Right ventricle myocardium inferior (tissue), 1 donor: ENCODE results near the gene FKBP10. TPM values are rescaled to one million over a fixed set of nuclear protein-coding genes. Genes with fewer than 3 reads are reported as not detected.

ENCODE experiments used
- ATAC-seq: fragments of 200-7000 bp; cut with Tn5 transposase; one replicate; pipeline ENCODE4 v1.9.1; 2020; ENCODE audit warnings: mild to moderate bottlenecking, moderate library complexity
- DNase-seq: peaks from one replicate; pipeline ENCODE4 v3.0.0; 2021; ENCODE audit errors: missing footprints
- intact Hi-C: fragments of 100-400 bp; cut with DNase I; formaldehyde crosslinking; loops from one replicate; pipeline ENCODE4 v1.11.0; 2022
- total RNA-seq: library from RNA; stranded (reverse); fragmentation: NEBNext Ultra II Directional; extraction: Animal tissue kit (Norgen Biotek cat#: 25700); gene quantifications from one replicate; pipeline ENCODE4 v1.2.1, GENCODE V29; 2021
- donor health status: DM: no; HTN: yes; CAD: no; lungs with severe emphysema.

The FKBP10 gene
- total RNA-seq, 1 donor from 2014 or later, result 11.7 TPM

DNA sequence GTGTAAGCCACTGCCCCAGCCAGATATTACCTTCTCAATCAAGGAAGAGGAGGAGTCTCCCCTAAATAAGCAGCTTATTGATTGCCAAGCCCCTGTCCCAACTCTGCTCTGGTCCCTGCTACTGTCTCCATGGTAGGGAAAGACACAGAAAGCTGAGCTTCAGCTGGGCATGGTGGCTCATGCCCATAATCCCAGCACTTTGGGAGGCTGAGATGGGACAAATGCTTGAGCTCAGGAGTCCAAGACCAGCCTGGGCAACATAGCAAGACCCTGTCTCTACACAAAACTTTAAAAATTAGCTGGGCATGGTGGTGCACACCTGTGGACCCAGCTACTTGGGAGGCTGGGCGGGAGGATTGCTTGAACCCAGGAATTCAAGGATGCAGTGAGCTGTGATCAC lies 32.9 kb upstream of the FKBP10 start:
- intact Hi-C loops, result no loop called here
- ATAC-seq (no peak), DNase-seq (no peak)

DNA sequence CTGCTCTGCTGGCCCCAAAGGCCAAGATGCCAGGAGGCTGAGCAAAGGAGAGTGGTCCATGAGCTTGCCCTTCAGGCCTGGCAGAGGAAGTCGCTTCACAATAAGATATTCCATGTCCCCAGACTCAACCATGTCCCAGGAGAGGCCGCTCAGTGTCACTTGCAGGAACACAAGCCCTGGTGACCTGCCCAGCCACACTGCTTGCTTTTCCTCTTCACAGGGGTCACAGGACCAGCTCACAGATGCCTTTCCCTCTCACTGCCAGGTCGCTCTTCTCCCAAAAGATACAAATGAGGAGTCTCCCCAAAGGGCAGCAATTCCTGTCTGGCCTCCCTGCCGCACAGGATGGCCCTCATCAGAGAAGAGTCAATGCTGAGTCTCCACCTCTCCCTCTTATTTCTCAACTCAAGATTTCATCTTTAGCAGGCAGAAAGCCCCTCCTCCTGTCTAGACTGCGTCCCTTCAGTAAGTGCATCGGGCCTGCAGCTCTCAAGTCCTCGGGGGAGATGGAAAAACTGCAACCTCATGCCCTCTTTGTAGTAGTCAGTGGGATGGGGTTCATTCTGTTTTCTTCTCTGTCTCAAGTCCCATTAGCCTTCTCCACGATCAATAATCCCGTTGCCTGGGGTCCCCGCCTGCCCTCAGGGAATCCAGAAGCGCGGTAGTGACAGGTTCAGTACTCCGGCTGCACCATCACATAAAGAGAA lies 31.2 kb upstream of the FKBP10 start:
- peak; percentile 60 for DNase-seq
- ATAC-seq, result no peak
- intact Hi-C loops, result no loop called here

DNA sequence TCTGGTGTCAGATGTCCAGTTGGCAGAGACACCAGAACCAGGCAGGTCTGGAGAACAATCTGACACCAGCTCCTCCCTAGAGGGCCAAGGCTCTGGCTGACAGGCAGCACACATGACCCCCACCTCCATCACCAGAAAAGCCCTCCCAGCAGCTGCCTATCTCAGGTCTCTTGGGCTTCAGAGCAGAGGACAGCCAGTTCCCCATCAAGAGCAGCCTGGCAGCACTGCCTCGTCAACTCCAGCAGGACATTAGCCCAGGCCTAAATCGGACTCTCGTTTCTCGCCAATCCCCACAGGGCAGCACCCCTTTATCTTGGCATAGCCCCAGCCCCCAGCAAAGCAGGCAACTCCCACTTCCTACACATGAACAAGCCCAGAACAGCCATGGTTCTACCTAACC lies 30.7 kb upstream of the FKBP10 start:
- DNase-seq (peak; percentile 86), ATAC-seq (peak; percentile 60)
- intact Hi-C loops, result no loop called here

DNA sequence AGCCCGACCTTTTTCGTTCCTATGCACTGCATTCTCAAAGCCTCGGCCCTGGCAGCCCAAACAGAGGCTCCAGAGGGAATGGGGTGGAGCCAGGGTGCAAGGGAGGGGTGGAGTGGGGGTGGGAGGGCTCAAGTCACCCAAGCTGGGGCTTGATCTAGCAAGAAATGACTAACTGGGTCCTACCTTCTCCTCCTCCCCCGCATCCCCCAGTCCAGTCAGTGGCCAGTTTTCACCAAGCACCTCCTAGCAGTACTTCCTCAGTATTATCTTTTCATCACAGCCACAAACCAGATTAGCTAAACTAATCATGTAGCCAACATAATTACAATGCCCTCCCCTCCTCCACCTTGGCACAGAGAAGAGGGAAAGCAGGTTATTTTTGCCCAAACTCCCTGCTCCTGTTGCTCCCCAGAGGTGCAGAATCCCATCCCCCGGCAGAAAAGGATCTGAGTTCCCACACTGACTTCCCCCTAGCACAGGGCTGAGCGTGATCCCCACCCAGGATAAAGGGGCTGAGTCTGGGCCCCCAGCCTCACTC lies 28.5 kb upstream of the FKBP10 start:
- peak; percentile 13 for ATAC-seq
- intact Hi-C loops, result no loop called here
- peak; percentile 65 for DNase-seq

DNA sequence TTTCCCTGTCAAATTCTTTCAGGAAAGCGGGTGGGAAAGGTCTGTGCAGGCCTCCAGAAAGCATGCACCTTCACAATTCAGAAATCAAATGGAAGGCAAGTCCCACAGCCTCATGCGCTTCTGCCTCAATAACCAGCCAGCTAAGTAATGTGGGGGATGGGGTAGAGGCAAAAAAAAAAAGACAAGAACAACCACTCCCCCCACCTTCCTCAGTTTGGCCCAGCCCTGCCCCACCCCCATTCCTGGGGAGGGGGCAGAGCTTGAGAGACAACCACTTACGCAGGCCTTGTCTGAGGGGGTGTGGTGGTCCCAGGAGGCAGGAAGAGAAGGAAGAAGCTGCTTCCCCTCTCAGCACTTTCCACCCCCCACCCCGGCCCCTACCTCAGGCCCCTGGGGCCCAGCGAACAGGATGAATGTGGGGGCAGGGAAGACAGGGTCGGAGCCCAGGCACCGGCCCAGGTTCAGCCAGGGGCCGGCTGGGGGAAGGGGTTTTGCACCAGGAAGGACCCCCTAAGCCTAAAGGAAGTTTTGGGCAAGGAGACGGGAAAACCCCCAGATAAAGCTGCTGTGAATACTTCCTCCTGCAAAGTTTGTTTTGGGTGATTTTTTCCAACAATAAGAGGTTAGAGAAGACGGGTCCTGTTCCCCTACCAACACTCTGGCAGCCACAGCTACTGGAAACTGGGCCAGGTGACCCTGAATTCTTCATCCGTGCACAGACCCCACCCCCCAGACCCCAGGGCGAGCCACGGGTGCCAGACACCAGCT lies 27.5 kb upstream of the FKBP10 start:
- intact Hi-C loops, result no loop called here
- ATAC-seq (no peak), DNase-seq (peak; percentile 74)

DNA sequence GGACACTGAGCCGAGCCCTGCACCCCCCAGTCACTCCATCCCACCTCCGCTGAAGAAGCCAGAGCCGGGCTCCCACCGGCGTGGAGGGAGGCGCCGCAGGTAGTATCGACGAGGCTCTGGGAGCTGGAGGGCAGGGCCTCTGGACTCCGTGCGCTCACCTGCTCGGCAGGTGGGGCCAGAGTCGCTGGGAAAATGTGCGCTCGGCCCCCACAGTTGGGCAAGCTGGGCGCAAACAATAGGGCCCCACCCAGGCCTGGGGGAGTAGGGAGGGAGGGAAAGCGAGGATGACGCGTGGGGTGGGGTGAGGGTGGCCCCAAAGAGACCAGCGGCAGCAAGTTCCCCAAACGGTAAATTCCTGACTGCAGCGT lies 27.0 kb upstream of the FKBP10 start:
- ATAC-seq (no peak), DNase-seq (peak; percentile 65)
- intact Hi-C loops, result no loop called here

DNA sequence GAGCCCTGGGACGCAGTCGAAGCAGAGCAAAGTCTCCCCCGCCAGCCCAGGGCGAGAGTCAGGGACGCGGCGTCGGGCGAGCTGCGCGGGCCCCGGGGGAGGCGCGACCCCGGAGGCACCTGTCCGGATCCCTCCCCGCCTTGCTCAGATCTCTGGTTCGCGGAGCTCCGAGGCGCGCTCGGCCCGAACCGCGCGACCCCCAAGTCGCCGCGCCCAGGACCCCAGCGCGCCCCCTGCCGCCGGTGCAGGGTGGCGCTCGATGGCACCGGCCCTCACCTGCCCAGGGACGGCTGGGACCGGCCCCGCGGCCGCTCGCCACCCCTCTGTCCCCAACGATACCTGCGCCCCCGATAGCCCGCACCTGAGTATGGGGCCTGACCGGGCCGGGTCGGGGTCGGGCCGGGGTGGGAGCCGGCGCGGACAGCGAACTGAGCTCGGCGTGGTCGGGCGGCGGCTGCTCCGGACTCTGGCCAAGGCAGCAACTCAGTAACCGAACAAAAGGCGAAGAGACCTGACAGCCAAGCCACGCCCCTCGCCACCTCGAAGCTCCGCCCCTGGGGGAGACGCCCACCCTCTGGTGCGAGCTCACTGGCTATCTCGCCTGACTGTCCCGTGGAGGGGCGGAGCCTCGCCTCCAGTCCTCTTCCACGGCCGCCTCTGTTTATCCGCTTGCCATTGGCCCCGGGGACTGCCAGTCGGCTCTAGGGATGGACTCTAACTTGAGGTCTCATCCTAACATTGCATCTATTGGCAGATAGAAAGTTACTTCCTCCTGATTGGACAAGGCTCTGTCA lies 26.4 kb upstream of the FKBP10 start, which contains the start of gene JUP:
JUP (minus strand) TSS at position 485 of the 794 bp plus-strand sequence. CDS start 14,857 bp downstream, outside the sequence.
- DNase-seq, result peak; percentile 100
- ATAC-seq, result peak; percentile 93
- intact Hi-C loops, result no loop called here

DNA sequence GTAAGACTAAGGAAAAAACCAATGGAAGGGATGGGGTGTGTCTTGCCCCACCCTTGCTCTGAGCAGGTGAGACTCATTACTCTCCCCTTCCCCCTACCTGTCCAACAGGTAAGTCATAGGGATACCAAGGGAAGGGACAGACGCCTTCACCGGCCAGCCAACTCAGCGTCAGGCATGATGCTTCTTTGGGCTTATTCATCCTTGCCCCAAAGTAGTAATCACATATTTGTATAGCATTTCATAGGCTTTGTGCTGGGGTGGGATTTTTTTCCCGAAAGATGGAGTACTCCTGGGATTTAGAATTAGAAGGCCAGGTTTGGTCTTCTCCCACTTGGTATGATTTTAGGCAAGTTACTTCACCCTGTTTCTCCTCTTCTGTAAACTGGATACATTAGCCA lies 25.8 kb upstream of the FKBP10 start:
- no peak for DNase-seq

DNA sequence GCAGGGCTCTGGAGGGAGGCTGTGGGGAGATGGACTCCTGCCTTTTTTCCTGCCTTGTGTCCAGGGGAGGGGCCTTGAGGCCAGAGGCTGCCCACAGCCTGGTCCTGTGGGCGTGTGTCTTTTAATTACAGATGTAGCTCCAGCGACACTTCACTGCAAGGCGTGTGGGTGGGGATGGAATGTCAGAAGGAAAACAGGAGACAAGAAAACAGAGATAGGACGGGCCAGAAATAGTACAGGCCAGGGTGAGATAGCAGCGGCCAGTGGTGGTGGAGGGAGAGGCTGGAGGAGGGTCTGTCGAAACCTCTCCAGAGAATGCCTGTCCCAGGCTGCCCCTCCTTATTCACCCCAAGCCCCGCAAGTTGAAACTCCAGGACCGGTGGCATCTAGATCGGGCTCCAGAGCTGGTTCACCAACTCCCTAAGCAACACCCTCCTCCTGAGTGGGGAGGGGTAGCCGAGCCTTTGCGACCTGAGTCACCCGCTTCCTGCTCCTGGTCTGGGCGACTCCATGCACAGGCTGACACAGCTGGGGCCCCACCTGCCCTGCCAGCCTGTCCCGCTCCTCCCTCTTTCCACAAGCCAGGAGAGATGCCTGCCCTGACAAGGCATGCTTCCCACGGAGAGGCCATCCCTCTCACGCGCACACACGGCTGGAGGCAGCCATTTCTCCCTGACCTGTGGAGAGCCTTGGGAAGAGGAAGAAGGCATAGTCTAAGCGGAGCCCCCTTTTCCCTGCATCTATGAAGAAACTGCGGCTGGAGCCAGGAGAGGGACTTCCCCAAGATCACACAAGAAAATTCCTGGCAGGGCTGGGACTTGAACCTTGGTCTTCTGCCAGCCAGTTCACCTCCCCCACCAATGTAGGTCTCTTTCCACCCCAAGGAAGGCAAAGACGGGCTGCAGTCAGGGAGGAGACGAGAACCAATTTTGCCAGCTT lies 19.7 kb upstream of the FKBP10 start:
- DNase-seq (peak; percentile 70), ATAC-seq (peak; percentile 88)
- intact Hi-C loops, result loop anchor here (2.0 kb wide), 1 partner anchor 16 kb away; no protein-coding TSS in a partner anchor

More for the DNA sequence above, 25.8 kb upstream of the FKBP10 start:
- ATAC-seq, result no peak
- intact Hi-C loops, result no loop called here

DNA sequence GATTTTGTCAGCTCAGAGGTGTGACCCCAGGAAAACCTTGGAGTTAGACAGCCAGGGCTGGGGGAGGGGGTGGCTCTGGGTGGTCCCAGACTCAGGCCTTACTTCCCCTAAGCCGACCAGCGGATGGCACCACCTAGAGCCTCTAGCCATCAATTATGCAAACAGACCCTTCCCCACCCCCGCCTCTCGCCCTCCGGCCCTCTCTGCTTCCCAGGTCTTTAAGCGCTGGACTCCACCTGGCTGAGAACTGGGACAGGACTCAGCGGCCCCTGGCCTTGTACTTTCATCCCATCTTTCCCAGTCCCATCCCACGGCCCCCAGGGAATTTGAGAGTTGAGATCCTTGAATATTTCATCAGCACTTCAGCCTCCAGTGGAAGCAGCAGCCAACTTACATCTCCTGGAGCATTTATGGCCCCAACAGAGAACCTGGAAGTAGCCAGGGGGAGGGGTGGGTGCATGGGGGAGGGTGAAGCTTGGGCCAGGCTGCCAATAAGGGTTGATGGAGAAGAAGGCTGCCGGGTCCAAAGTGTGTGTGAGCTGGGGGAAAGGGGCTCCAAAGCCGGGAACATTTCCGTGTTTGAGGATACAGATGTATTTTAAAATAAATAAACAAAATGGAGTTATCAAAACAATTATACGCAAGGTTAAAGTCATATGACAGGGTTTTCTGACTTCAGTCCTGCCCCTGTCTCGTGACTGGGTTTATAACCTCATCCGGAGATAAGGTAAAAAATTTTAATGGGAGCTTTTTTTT lies 18.8 kb upstream of the FKBP10 start:
- intact Hi-C loops, result loop anchor here (2.0 kb wide), 1 partner anchor 17 kb away; no protein-coding TSS in a partner anchor

DNA sequence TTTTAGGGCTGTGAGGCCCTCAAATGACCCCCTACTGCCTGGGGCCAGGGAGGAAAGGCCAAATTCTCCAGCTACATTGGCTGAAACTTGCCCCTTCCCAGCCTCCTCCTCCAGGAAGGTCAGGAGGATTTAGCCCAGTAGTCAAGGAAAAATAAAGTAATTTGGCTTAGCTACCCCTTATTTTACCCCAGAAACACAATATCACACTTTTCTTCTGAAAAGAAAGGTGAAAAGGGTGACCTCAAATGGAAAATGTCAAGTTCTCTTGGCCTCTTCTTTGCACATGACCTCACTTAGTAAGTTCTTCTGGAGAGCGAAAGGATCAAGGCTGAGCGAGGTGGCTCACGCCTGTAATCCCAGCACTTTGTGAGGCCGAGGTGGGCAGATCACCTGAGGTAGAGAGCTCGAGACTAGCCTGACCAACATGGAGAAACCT lies 18.2 kb upstream of the FKBP10 start:
- DNase-seq (no peak), ATAC-seq (no peak)
- intact Hi-C loops, result no loop called here

More for the DNA sequence above, 18.8 kb upstream of the FKBP10 start:
- ATAC-seq, result peak; percentile 21
- DNase-seq, result peak; percentile 64

DNA sequence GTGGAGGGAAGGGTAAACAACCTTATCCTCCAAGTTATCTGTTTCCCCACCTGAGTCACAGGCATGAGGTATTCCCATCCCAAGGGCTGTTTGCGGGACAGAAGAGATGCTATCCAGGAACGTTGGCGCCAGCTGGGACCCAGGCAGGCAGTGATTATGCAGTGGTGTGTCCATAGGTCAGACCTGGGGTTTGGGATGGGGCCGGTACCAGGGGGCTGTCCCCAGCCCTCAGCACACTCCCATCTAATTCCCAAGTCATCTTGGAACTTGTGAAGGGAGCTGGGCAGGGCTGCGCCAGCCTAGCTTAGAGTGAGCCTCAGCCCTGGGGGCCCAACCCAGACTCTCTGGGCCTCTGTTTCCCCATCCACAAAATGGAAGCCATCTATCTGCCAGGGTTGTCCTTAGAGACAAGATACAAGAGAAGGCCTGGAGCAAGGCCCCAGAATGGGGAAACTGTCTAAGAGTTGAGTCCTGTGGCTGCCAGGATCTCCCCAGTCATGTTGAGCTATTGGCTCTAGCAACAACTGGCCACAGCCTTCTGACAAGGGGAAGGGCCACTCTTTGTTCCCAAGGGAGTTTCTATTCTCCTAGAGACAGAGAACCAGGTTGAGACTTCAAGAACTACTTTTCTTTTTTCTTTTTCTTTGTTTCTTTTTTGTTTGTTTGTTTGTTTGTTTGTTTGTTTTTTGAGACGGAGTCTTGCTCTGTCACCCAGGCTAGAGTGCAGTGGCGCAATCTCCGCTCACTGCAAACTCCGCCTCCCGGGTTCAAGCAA lies 16.5 kb upstream of the FKBP10 start:
- intact Hi-C loops, result no loop called here
- DNase-seq, result peak; percentile 47
- no peak for ATAC-seq

DNA sequence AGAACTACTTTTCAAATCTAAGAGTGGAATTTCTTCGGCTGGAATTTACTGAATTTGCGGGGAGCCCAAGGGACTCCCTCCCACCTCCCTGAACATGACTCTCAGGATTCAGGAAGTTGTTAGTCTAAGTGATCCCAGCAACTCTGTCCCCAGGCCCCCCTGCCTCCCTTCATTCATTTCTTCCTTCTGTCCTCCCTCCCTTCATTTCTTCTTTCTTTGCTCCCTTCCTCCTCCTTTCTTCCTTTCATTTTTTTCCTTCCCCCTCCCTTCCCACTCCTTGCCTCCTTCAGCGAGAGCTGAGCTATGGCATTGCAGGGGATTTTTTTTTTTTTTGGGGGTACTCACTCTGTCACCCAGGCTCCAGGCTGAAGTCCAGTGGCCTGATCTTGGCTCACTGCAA lies 15.4 kb upstream of the FKBP10 start:
- DNase-seq, result no peak
- intact Hi-C loops, result no loop called here

DNA sequence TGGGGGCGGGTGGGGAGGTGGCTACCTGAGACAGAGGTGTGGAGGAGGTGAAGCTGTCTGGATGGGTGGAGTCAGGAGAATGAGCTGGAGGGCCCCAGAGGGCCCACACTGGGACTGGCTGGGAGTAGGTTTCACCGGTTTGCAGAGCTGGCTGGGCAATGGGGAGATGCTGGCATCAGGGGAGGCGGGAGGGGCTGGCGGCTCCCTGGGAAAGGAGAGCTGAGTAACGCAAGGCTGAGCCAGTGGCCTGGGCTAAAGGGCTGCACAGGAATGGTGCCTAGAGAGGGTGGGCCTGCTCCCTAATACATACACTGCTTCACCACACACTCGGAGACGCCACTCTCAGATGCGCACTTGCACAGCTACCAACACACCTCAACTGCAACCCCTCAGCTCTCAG lies 13.4 kb upstream of the FKBP10 start:
- intact Hi-C loops, result no loop called here
- peak; percentile 53 for DNase-seq
- no peak for ATAC-seq

More for the DNA sequence above, 15.4 kb upstream of the FKBP10 start:
- no peak for ATAC-seq

DNA sequence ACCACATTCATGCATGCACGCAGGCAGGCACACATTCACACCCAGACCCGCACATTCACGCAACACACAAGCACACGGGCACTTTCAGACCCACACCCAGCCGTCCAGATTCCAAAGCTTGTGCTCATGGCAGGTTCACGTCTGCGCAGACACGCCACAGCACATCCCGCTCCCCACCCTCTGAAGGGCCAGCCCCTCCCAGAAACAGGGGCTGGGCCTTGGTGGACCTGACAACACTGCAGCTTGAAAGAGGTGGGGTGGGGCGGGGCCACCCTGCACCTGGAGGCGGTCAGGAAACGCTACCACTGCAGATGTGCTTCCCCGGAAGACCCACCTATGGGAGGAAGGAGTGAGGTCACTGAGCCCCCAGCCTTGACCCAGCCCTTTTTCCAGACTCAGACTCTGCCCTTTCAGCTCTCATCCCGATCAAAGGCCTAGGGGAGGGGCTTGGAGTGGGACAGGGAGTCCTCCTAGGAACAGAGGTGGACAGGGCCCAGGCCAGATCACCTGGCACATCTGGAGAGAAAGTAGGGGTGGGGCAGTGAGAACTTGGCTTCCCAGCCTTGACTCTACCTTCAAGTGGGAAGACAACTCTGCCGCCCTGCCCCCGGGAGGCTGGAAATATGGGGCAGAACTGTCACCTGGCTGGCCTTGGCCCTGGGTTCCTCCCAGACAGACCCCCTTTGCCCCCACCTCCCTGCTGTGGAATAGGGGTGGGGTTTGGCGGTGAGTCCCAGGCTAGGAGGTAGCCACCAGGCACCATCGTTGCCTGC lies 12.0 kb upstream of the FKBP10 start:
- ATAC-seq, result peak; percentile 29
- intact Hi-C loops, result loop anchor here (1.0 kb wide), 1 partner anchor 62 kb away; no protein-coding TSS in a partner anchor
- peak; percentile 65 for DNase-seq
